HG03442 (cell line): ENCODE results near the gene SFSWAP.
A peak's percentile ranks its signal among the peaks of the same experiment; 100 is the strongest.
"Not testable (repeated sequence)": the region's sequence is repeated elsewhere in the genome, so short reads cannot be mapped to it uniquely, and the experiment has no call there.

Source experiments
- ATAC-seq: cut with Tn5 transposase; IDR thresholded peaks from one replicate; pipeline ENCODE4 v1.9.1; 2021; ENCODE audit warnings: mild to moderate bottlenecking, moderate library complexity; ENCODE audit not compliant: unreplicated experiment

Gene SFSWAP

DNA sequence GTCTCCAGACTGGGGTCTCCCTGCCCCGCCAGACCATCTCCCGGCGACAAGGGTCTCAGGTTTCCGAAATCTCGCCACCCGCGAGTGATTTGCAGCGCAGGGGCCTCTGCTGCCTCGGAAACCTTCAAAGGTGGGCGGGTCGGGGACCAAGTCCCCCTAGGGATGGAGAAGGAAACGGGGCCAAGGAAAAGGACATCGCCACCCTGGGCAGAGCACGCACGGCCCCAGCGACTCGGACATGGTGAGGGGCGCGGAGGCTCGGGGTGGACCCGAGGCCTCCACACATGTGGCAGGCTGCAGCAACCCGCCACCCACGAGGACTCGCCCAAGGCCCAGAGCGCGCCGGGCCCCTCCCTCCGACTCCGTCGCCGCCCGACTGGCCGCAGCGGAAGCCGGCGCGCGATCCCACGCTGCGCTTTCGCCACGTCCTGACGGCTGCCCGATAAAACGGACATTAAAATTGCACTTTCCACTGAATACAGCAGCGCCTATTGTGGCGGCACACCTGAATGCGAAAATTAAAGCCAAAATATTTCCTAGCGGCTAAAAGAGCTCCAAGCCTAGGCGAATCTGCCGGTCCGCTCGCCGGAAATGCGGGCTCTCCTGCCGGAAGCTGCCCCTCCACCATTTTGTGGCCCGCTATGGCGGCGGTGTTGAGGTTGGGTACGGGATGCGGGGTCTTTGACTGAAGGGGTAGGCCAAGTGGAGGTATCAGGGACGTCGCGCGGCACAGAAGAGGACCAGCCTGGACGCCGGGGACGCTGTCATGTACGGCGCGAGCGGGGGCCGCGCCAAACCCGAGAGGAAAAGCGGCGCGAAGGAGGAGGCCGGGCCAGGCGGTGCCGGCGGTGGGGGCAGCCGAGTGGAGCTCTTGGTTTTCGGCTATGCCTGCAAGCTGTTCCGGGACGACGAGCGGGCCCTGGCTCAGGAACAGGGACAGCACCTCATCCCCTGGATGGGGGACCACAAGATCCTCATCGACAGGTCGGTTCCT, at the start of gene SFSWAP:
SFSWAP (plus strand) TSS at position 627 of the 994 bp plus-strand sequence; CDS start at position 767, 140 bp downstream.
- peak; percentile 86 for ATAC-seq

DNA sequence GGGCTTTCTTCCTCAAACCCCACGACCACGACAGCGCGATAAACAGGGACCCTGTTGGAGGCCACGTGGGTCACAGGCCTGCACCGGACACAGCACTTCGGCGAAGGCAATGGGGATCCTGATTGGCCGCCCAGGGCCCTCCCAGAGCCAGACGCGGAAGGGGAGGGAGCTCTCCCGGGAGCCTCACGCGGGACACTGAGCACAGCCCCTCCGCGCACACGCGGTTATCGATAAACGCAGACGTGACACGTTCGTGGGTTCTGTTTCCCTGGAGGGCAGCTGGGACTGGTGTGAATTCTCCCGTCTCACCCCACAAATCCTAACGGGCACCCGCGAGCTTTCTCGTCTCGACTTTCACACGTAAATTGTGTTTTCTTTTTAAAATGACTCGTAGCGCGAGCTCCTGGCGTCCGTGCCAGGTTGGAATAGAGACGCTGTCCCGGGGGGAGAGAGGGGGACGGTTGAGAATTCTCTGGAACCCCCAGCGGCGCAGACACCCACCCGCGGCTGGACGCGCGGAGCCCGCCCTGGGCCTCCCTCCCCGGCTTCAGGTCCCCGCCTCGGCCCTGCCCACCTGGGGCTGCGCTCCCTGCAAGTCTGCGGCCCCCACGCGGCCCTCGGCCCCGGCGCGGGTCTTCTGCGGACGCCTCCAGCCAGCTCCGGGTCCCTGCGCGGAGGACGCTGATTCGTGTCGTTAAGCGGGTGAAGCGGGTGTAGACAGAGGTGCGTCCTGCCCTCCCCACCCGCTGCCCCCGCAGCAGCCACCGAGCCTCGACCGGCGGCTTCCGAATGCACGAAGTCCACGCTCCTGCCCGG, 49.5 kb upstream of the SFSWAP start:
- not testable (repeated sequence) for ATAC-seq

DNA sequence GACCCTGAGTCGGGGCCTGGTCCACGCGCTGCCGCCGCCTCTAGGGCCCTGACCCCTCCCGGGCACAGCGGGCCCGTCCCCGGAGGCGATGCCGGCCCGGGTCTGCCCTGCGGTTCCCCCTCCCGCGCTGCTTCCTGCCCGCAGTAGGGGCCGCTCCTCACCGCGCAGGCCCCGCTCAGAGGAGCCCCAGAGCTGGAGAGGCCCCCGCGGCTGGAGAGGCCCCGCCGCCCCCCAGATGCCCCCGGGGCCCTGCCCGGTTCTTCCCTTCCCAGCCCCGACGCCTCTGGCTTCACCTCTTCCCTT, 49.0 kb upstream of the SFSWAP start:
- not testable (repeated sequence) for ATAC-seq

DNA sequence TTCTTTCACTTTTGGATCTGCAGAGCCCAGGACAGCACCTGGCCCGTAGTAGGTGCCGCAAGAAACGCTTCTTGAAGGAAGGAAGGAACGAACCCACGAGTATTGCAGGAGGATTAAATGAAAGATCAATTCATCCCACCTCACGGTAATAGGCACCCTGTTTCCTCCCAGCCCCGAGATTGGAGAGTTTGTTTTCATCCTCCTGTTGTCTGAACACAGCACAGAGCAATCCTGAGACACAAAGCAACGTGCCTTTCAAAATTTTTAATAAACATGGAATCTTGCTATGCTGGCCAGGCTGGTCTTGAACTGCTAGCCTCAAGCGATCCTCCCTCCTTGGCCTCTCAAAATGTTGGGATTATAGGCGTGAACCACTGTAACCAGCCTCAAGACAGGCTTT, 48.5 kb upstream of the SFSWAP start:
- not testable (repeated sequence) for ATAC-seq

DNA sequence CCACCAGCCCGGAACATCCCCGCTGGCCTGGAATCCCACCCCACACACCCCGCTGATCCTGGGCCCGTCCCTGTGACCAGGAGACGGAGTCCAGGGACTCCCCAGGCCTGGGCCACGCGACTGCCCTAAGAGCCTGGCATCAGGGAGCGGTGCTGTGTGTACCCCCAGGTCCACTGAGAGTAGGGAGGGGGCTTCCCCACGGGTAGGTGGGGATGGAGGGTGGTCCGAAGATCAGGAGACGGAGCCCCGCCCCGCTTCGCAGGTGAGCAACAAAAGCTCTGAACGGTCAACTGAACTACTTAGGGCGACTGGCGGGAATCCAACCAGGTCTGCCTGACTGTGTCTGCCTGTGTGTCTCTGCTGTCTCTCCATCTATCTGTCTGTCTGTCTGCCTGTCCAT, 45.2 kb upstream of the SFSWAP start:
- not testable (repeated sequence) for ATAC-seq

DNA sequence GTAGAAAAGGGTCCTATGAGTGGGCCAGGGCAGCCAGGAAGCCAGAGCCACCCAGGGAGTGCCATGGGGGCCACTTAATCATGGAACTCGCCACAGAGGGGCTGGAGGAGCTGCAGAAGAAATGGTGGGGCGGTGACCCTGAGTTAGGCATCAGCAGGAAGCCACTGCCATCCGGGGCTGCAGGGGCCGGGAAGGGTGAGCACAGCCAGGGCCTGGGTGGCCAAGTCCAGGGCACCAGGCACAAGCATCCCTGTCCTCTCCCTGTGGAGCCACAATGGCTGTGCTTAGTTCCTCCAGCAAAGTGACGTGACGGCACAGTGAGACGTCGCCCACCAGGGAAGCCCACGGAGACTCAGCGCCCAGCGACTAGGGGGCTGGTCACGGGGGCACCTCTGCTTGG, 44.4 kb upstream of the SFSWAP start:
- not testable (repeated sequence) for ATAC-seq

DNA sequence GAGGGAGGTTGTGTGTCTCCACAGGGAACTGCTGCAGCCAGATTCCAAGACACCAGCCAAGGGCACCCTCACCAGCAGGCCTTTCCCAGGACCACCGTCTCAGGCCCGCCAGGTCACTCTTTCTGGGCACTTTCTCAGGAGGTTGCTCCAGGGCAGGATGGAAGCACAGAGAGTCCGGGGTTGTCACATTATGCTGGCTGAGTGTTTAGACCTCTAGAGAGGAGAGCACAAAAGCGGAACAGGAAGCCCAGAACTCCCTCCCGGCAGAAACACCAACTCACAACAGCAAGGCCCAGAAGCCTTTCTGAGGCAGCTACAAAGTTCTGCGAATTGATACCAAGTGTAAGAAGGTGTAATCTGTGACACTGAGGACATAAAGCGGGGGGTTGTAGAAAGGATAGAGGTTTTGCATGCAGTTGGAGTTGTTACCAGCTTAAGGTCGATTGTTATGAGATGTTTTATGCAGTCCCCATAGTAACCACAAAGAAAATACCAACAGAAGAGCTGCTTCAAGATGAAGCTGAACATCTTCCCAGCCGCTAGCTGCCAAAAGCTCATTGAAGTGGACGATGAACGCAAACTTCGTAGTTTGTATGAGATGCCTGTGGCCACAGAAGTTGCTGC, 43.8 kb upstream of the SFSWAP start:
- ATAC-seq = not testable (repeated sequence)

DNA sequence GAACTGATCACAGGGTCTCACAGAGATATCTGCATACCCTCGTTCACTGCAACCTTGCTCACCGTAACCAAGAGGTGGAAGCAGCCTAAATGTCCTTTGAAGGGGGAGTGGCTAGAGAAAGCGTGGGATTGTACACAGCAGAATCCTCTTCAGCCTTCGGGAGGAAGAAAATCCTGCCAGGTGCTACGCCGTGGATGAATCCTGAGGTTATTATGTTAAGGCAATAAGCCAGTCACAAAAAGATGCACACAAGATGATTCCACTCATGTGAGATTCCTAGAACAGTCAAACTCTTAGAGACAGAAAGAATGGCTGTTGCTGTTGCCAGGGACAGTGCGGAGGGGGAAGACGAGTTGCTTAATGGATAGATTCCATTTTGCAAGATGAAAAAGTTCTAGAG, 39.6 kb upstream of the SFSWAP start:
- ATAC-seq = no peak

DNA sequence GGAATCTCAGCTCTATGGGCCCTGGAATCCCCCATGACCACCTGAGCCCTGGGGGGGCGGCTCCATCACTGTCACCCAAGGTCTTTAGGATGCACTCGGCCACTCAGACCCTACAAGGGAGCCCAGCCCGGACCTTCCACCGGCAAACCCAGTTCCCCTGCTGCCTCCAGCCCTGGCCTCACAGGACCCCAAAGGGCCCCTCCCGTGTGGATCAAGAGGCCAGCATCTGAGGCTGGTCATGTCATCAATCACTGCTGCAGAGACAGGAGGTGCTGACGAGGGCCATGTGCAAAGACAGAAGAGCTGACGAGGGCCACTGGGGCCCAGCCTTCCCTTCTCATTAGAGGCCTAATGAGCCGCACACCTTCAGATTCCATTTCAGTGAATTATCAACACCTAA, 39.0 kb upstream of the SFSWAP start:
- ATAC-seq = no peak

DNA sequence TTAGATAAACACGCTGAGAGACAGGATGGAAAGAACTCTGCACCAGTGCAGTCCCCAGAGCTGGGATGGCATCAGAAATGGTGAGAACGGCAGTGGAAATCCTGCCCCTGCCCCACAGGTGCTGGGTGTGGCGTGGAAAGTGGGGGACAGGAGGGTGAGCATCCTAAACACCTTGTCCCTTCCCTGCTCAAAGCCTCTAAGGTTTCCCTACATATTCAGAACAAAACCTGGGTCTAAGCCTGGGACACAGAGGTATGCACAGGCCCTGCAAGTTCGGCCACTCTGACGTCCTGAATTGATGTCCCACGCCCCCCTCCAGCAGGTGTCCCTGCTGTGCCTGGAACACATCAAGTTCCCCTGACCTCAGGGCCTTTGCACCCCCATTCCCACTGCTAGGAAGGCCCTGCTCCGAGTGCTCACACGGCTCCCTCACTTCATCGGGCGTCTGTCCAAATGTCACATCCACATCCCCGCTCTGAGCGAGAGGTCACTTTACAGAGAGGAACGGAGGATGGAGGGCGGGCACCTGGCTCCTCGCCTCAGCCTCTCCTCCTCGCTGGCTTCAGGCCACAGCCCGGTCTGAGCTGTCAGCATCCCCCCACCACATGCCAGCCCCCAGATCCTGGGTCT, 38.5 kb upstream of the SFSWAP start:
- no peak for ATAC-seq

DNA sequence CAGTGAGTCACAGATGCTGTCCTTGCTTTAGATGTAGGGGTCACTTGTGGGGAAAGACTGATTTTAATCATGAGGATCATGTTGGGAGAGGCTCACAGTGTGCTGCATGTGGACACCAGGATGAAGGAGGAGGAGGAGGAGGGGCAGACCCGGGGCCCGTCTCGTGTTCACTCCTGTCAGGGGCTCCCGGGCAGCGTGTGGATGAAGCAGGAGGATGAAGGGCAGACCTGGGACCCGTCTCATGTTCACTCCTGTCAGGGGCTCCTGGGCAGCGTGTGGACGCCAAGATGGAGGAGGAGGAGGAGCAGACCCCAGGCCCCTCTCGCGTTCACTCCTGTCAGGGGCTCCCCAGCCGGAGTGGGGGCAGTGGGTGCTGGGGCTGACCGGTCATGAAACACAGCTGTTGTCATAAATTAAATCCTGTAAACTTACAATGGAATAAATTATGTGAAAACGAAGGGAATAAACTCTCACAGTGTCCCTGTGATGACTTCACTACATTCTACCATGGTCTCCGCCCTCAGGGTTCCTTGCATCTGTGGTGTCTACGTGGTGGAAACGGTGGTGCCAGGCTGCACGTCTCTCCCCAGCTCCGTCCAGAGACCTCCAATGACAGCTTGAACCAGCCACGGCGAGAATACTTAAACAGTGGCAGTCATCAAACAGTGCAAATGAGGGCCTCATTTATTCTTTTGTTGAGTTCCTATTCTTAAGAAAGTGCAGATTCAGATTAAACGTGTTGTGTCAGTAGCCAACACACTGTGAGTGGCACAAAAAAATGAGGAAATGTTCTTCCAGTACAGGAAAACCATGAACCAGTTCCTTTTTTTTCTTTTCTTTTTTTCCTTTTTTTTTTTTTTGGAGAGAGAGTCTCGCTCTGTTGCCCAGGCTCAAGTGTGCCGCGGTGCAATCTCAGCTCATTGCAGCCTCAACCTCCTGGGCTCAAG, 37.7 kb upstream of the SFSWAP start:
- ATAC-seq = no peak

DNA sequence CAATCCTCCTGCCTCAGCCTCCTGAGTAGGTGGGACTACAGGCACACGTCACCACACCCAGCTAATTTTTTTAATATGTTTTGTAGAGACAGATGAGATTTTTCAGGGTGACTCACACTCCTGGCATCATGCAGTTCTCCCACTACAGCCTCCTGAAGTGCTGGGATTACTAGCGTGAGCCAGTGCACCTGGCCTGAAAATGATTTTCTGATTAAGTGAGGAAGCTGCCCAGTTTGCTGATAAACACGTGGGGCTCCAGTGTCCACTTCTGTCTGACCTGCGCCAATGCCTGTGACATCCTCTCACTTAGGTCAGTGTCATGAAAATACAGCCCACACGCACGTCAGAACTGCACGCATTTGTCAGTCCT, 37.0 kb upstream of the SFSWAP start:
- ATAC-seq = no peak

DNA sequence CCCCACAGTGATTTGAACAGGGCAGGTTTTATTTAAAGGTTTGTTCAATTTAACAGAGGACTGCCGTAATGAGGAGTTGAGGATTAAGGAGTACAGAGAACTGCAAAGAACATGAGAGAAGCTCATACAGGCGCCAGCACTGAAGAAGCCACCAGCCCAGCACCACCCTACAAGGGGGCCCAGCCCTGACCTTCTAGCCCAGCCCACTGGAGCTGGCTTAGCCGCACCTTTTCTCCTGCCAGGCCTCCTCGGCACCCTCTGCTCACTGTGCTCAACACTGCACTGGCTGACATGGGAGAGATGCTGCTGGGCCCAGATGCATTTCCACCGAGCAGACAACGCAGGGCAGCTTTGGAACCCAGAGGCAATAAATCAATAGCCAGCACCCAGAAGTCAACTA, 36.5 kb upstream of the SFSWAP start:
- no peak for ATAC-seq

DNA sequence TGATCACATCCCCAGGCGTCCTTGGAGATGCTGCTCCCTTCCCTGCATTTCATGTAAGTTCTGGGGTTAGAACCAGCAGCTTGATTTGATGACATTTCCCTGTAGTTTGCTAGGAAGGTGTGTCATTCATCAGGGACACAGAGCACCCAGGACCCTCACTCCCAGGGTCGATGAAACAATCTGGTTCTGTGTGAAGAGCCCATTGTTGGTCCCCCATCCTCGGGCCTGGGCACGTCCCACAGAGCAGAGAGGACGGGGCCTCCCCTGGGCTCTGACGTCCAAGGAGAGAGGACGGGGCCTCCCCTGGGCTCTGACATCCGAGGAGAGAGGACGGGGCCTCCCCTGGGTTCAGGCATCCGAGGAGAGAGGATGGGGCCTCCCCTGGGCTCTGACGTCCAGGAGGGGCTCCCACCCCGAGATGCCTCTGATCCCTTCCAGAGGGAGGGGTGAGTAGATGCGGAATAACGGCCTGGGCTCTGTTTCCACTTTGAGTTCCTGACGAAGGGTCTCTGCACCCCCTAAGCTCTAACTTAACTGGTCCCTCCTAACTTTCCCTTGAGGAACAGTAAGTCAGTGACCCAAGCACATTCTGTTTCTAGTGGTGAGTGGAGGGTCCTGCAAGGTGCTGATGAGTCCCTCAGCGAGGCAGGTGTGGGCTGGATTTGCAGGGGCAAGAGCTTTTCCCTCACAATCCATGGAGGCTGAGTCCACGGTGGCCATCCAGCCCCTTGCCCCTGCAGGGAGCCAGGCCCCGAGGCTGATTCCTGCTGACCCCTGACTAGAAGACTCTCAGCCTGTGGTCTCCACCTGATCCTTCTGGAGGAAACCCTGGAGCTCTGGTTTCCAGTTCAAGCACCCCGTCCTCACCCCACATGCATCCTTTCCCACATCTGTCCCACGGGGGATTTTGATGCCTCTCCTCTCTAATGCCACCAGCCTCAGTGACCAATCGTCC, 35.5 kb upstream of the SFSWAP start:
- ATAC-seq = no peak

DNA sequence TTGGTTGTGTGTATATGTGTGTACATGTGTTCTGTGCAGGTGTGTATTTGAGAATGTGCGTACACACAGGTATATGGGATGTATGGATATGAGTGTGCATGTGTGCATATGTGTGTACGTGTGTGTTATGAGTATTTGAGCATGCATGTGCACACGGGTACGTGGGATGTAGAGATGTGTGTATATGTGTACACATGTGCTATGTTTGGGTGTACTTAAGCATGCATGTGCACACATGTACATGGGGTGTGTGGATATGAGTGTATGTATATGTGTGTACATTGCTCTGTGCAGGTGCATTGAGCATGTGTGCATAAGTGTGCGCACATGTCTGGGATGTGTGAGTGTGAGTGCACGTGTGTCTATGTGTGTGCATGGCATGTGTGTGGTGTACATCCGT, 34.3 kb upstream of the SFSWAP start:
- ATAC-seq = no peak

DNA sequence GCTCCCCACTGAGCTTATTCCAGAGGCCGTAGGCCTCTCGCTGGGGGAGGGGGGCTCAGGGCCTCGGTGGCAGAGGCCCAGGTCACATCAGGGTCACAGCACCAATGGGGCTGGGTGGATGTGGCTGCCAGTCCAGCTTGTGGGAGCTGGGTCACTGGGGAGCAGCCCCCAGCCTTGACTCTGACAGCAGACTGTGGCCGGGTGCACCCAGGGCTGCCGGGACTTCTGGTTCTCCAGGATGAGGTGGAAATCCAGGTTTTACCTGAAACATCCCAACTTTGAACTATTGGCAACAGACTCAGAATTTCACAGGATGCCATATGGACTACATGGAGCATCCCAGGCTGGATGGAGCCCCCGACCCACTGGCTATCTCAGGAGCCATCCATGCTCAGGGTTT, 33.8 kb upstream of the SFSWAP start:
- ATAC-seq = not testable (repeated sequence)

DNA sequence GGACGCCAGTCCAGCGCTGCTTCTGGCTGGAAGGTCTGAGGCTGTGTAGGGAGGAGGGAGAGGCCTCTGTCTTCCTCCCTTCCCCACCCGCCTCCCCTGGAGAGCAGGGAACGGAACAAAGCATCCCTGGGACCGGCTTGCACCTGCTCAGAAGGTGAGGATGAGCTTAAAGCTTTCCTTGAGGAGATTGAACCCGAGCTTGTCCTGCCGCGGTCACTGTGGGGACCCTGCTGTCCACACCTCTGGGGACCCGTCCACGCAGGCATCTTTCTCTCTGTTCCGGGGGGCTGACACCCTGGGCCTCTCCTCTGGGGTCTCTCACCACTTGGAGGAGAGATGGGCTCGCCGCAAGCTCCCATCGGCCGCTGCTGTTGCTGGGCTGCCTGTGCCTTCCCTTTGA, 33.2 kb upstream of the SFSWAP start:
- ATAC-seq = no peak

DNA sequence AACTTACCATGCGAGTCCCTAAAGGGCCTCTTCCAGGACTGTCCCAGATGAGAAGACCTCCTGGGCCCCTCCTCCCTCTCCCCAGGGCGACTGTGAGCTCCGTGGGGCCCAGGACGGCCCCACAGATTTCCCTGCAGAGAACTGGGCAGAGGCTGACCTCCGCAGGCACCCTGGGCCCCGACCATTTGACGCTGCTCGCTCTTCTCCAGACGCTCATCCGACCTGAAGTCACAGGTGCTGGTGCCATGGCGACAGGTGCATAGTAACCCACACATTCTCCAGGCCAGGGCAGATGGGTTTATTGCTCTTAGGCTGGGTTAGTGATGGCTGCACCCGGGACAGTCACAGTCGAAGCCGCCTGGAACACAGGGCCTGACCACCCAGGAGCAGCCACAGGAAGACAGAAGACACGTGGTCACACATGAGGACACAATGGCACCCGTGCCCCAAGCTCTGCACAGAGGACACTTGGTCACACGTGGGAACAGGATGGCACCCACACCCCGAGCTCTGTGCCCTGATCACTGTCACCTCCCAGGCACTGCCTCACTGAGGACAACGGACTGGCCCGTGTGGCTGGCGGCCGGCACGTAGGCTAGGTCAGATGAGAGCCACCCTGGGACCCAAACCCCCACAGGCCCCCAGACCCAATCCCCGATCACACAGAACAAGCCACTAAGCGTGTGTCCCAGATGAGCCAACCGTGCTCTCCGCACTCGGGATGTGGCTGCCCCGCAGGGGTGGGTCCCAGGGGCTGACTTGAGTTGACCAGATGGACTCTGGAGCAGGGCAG, 32.3 kb upstream of the SFSWAP start:
- not testable (repeated sequence) for ATAC-seq
